ENCODE results near the gene SRGAP3.

DNA sequence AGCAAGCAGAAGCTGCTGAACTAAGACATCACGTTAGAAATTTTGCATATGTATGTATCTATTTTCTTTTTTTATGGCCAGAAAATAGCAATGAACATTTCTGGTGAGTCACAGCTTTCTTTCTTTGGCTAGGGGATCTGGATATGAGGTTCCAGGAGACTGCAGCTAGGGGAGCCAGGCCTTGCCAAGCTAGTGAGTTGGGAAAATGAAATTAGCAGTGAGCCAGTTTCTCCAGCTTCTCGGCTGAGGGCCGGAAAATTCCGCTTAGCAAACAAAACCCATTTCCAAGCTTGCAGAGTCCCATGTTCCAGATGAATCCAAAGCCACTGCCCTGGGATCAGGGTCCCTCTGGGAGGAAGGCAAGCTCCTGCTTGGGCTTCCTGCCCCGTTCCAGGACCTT is 137.6 kb downstream of the SRGAP3 start:
- TF ChIP-seq, protein P1, sequence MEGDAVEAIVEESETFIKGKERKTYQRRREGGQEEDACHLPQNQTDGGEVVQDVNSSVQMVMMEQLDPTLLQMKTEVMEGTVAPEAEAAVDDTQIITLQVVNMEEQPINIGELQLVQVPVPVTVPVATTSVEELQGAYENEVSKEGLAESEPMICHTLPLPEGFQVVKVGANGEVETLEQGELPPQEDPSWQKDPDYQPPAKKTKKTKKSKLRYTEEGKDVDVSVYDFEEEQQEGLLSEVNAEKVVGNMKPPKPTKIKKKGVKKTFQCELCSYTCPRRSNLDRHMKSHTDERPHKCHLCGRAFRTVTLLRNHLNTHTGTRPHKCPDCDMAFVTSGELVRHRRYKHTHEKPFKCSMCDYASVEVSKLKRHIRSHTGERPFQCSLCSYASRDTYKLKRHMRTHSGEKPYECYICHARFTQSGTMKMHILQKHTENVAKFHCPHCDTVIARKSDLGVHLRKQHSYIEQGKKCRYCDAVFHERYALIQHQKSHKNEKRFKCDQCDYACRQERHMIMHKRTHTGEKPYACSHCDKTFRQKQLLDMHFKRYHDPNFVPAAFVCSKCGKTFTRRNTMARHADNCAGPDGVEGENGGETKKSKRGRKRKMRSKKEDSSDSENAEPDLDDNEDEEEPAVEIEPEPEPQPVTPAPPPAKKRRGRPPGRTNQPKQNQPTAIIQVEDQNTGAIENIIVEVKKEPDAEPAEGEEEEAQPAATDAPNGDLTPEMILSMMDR (IDR thresholded peaks at IDR 0.05), result no peak
- no peak for TF ChIP-seq EZH2 (IDR thresholded peaks at IDR 0.05; ENCODE audit: borderline replicate concordance, insufficient read depth, low read depth, low read length, poor library complexity, severe bottlenecking)

All from B cell (primary cell).